IMR-90 (cell line): ENCODE results near the gene FRMD5. TPM values are rescaled to one million over a fixed set of nuclear protein-coding genes. Genes with fewer than 3 reads are reported as not detected.

Experiments
- ATAC-seq: fragments of 200-7000 bp; cut with Tn5 transposase; 2 replicates; pipeline ENCODE4 v1.9.1; 2020; ENCODE audit warnings: low read depth, mild to moderate bottlenecking, moderate library complexity
- BruUV-seq: library from RNA; stranded (reverse); fragments of 400-500 nt; replicated peaks from 2 replicates; lab custom pipeline; 2021; lab: Mats Ljungman, UMichigan
- CTCF ChIA-PET: fragments of 300-600 bp; formaldehyde crosslinking; extraction: SDS; loops from one replicate; lab custom pipeline; 2021; ENCODE audit warnings: antibody characterized with exemption; lab: Yijun Ruan, JAX
- POLR2A ChIA-PET: fragments of 300-600 bp; sonication (Branson Sonifier 250); formaldehyde crosslinking; loops from one replicate; lab custom pipeline; 2022; ENCODE audit warnings: antibody characterized with exemption; ENCODE audit not compliant: unreplicated experiment; lab: Charles Lee
- DNase-seq: peaks from one replicate; pipeline ENCODE4 v3.0.0; 2013
- H2AFZ ChIP-seq: replicated peaks from 2 replicates; pipeline ENCODE3; 2013; ENCODE audit warnings: low read length, mild to moderate bottlenecking; ENCODE audit not compliant: poor library complexity
- H2AK5ac ChIP-seq: 2 replicates; pipeline ENCODE4 v1.6.1; 2013; ENCODE audit warnings: low read depth, low read length, inconsistent platforms
- H2AK9ac ChIP-seq: replicated peaks from 2 replicates; pipeline ENCODE3; 2013; ENCODE audit warnings: mild to moderate bottlenecking, low read depth, low read length, moderate library complexity; ENCODE audit not compliant: poor library complexity
- H2BK120ac ChIP-seq: 2 replicates; pipeline ENCODE4 v1.6.1; 2013; ENCODE audit warnings: low read depth, low read length, inconsistent platforms
- H2BK15ac ChIP-seq: 3 replicates; pipeline ENCODE4 v1.6.1; 2013; ENCODE audit warnings: low read depth, low read length, inconsistent platforms
- H2BK20ac ChIP-seq: 2 replicates; pipeline ENCODE4 v1.6.1; 2013; ENCODE audit warnings: low read depth, mild to moderate bottlenecking, inconsistent platforms, low read length, moderate library complexity
- H2BK5ac ChIP-seq: 2 replicates; pipeline ENCODE4 v1.6.1; 2013; ENCODE audit warnings: mild to moderate bottlenecking, low read depth, low read length, inconsistent platforms; ENCODE audit not compliant: poor library complexity, severe bottlenecking
- H3K14ac ChIP-seq: replicated peaks from 2 replicates; pipeline ENCODE4 v1.6.1; 2013; ENCODE audit warnings: low read depth, low read length, inconsistent platforms
- H3K18ac ChIP-seq: 2 replicates; pipeline ENCODE4 v1.6.1; 2013; ENCODE audit warnings: low read depth, low read length, control low read depth
- H3K23ac ChIP-seq: 2 replicates; pipeline ENCODE4 v1.6.1; 2013; ENCODE audit warnings: low read depth, low read length, inconsistent platforms
- H3K27ac ChIP-seq: 2 replicates; pipeline ENCODE4 v1.5.1; 2013; ENCODE audit warnings: mild to moderate bottlenecking, control low read depth, low read length; ENCODE audit not compliant: insufficient read depth
- H3K27me3 ChIP-seq: 2 replicates; pipeline ENCODE4 v1.6.1; 2013; ENCODE audit warnings: low read length; ENCODE audit not compliant: control insufficient read depth, insufficient read depth
- H3K36me3 ChIP-seq: 2 replicates; pipeline ENCODE4 v1.6.1; 2013; ENCODE audit warnings: low read length, mixed read lengths; ENCODE audit not compliant: control insufficient read depth, insufficient read depth
- H3K4ac ChIP-seq: 2 replicates; pipeline ENCODE4 v1.6.1; 2013; ENCODE audit warnings: low read depth, low read length, inconsistent platforms
- H3K4me1 ChIP-seq: 2 replicates; pipeline ENCODE4 v1.6.1; 2013; ENCODE audit warnings: low read length, mixed read lengths; ENCODE audit not compliant: control insufficient read depth, insufficient read depth
- H3K4me2 ChIP-seq: 2 replicates; pipeline ENCODE4 v1.6.1; 2013; ENCODE audit warnings: low read depth, mild to moderate bottlenecking, control low read depth, low read length, moderate library complexity
- H3K4me3 ChIP-seq: 2 replicates; pipeline ENCODE4 v1.5.1; 2013; ENCODE audit warnings: low read depth, mild to moderate bottlenecking, control low read depth, low read length, moderate library complexity; ENCODE audit not compliant: insufficient read depth
- H3K56ac ChIP-seq: 2 replicates; pipeline ENCODE4 v1.6.1; 2013; ENCODE audit warnings: low read length, inconsistent platforms; ENCODE audit not compliant: insufficient read depth; ENCODE audit errors: extremely low read depth
- H3K79me1 ChIP-seq, 2 experiments: 2 replicates each; pipeline ENCODE4 v1.6.1; 2013; ENCODE audit warnings: low read length in 2 of 2, inconsistent platforms in 1 of 2, low read depth in 1 of 2
- H3K9ac ChIP-seq: 2 replicates; pipeline ENCODE4 v1.6.1; 2013; ENCODE audit warnings: low read depth, low read length, control low read depth
- H3K9me1 ChIP-seq: 2 replicates; pipeline ENCODE4 v1.6.1; 2013; ENCODE audit warnings: low read length, inconsistent platforms; ENCODE audit not compliant: insufficient read depth
- H3K9me3 ChIP-seq: 2 replicates; pipeline ENCODE4 v1.6.1; 2013; ENCODE audit warnings: low read length; ENCODE audit not compliant: control insufficient read depth, insufficient read depth
- H4K20me1 ChIP-seq: 2 replicates; pipeline ENCODE4 v1.6.1; 2013; ENCODE audit warnings: low read length, inconsistent platforms; ENCODE audit not compliant: insufficient read depth
- H4K5ac ChIP-seq: 2 replicates; pipeline ENCODE4 v1.6.1; 2013; ENCODE audit warnings: mild to moderate bottlenecking, low read depth, low read length, control low read depth
- H4K8ac ChIP-seq, 2 experiments: 2 replicates each; pipeline ENCODE4 v1.6.1; 2013; ENCODE audit warnings: low read depth in 2 of 2, low read length in 2 of 2, control low read depth in 1 of 2, inconsistent platforms in 1 of 2
- H4K91ac ChIP-seq: 2 replicates; pipeline ENCODE4 v1.6.1; 2013; ENCODE audit warnings: low read depth, low read length, inconsistent platforms; ENCODE audit not compliant: insufficient read depth
- CEBPB ChIP-seq: IDR thresholded peaks from 2 replicates; pipeline ENCODE4 v1.6.1; 2012; ENCODE audit warnings: low read depth, low read length, improper control_type of control experiment
- POLR2A ChIP-seq: IDR thresholded peaks from 2 replicates; pipeline ENCODE4 v1.6.1; 2012; ENCODE audit warnings: mild to moderate bottlenecking, low read depth, low read length
- WGBS, 2 experiments: methylation state at CpG; one replicate each; pipeline versions ENCODE4 v1.1.5 to v1.1.7; 2013; ENCODE audit warnings: missing lambda C conversion rate in 2 of 2; ENCODE audit not compliant: insufficient read length in 1 of 2; ENCODE audit errors: extremely low coverage in 2 of 2; 5-methylcytosine and 5-hydroxymethylcytosine counted together
- dilution Hi-C: fragments of 300-500 bp; cut with HindIII; formaldehyde crosslinking; loops from one replicate; pipeline ENCODE4 v1.14.3; 2018; ENCODE audit warnings: low sequenced_read_pairs; ENCODE audit not compliant: unreplicated experiment
- in situ Hi-C: fragments of 300-500 bp; cut with MboI; formaldehyde crosslinking; loops from 3 replicates; pipeline ENCODE4 v1.14.3; 2019; ENCODE audit warnings: low sequenced_read_pairs, inconsistent platforms, mixed read lengths
- intact Hi-C: fragments of 100-400 bp; cut with micrococcal nuclease; formaldehyde crosslinking; loops from 2 replicates; pipeline ENCODE4 v1.10.0; 2022
- polyA plus RNA-seq, 3 experiments: library from polyadenylated mRNA; depleted of rRNA; stranded (reverse); fragments of >200 nt; gene quantifications; 2 replicates each; pipeline ENCODE4 v1.2.3, GENCODE V29; 2012; ENCODE audit warnings: low replicate concordance in 1 of 3
- total RNA-seq: library from RNA; depleted of rRNA; stranded (reverse); fragments of >200 nt; gene quantifications from 2 replicates; pipeline ENCODE4 v1.2.3, GENCODE V29; 2012
- TF ChIP-seq, protein P1 (sequence below): fragments of 150-350 bp; IDR thresholded peaks from 2 replicates; pipeline ENCODE4 v1.6.1; 2017; ENCODE audit warnings: mild to moderate bottlenecking, antibody characterized with exemption, low read length, low read depth

FRMD5 gene
- total and polyA plus RNA-seq, 2 of the 4 experiments (the other 2 are of a cell fraction), result 4.1 to 5.4 TPM

DNA sequence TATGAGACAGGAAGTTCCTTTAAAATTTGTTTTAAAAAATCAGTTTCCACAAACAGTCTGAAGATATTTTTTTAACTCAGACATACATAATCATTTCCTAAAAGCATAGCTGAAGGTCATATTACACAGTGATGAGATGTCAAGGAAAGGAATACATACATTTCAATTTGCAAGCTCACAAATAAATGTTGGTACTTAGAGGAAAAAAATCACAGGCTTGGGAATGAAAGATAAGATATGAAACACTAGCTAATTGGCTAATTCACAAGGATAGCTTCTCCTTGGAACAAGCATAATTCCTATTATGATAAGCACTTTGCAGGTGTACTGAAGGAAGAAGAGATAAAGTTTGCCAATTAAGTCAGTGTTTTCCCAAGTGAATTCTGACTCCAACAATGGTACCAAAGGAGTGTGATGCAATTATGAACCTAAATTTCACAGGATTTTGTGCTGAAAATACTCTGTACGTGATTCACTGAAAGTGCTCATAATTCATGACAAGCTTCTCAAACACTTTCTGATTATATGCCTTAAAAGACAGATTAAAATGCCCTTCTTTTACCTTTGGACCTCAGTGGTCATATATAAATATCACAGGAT, 112.4 kb downstream of the FRMD5 start:
- Histone ChIP-seq H3K4me2 (no peak overlapping the region), H3K4ac (no peak overlapping the region), H3K9me3 (no peaks in the 10 kb centered on the region), H4K5ac (no peak overlapping the region), H4K20me1 (no peaks in the 10 kb centered on the region), H2AK5ac (no peak overlapping the region), H2BK15ac (no peak overlapping the region), H3K56ac (no peak overlapping the region), H2AFZ (no peak overlapping the region), H3K18ac (no peak overlapping the region), H3K9ac (no peak overlapping the region), H3K36me3 (no peaks in the 10 kb centered on the region), H2BK20ac (peak overlapping the region; percentile 5; the same call in 1 of the 2 replicates), H3K23ac (no peak overlapping the region; the same call in 1 of the 2 replicates), H3K4me3 (no peak overlapping the region), H3K27me3 (no peaks in the 10 kb centered on the region), H3K14ac (peak overlapping the region; percentile 29; the same call in 1 of the 2 replicates), H2AK9ac (no peak overlapping the region), H2BK120ac (peak overlapping the region; percentile 17; the same call in 1 of the 2 replicates), H3K27ac (no peak overlapping the region; the same call in 1 of the 2 replicates), H3K4me1 (peaks cover 7% of the 10 kb centered on the region), H2BK5ac (no peak overlapping the region), H3K79me1 (peaks cover 4 to 25% of the 10 kb centered on the region in 2 experiments; a peak in 2 of 4 replicates), H4K8ac (no peak overlapping the region), H4K91ac (no peak overlapping the region), H3K9me1 (peaks cover 2% of the 10 kb centered on the region; the same call in 1 of the 2 replicates)
- in situ Hi-C loops, result no loop called here
- DNase-seq, result peak; percentile 32
- BruUV-seq, result no TSS peak
- CTCF ChIA-PET, result interaction anchor here (0.8 kb wide), 1 partner anchor 17 kb away, joined by 3 read pairs; no protein-coding TSS in a partner anchor
- no peak for TF ChIP-seq POLR2A
- TF ChIP-seq CEBPB, result peak; percentile 82
- TF ChIP-seq, protein P1, sequence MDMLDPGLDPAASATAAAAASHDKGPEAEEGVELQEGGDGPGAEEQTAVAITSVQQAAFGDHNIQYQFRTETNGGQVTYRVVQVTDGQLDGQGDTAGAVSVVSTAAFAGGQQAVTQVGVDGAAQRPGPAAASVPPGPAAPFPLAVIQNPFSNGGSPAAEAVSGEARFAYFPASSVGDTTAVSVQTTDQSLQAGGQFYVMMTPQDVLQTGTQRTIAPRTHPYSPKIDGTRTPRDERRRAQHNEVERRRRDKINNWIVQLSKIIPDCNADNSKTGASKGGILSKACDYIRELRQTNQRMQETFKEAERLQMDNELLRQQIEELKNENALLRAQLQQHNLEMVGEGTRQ, result no peak
- POLR2A ChIA-PET, result no interaction called here
- dilution Hi-C loops, result no loop called here
- no peak for ATAC-seq
- WGBS, 2 experiments, result no CpG with 5 or more reads among the region's 1 CpG
- intact Hi-C loops, result no loop called here
